CD14-positive monocyte (primary cell): Measurements from ENCODE around the gene USP43. TPM values are rescaled to one million over a fixed set of nuclear protein-coding genes. Genes with fewer than 3 reads are reported as not detected.

Source experiments
- DNase-seq, 3 donors: peaks; one replicate each; pipeline ENCODE4 v3.0.0-alpha.2; 2011 to 2022
- H2AFZ ChIP-seq: 2 replicates; pipeline ENCODE4 v1.6.0; 2012; ENCODE audit warnings: mild to moderate bottlenecking, low read depth, low read length, inconsistent platforms; ENCODE audit not compliant: insufficient read depth, poor library complexity, severe bottlenecking
- H3K27ac ChIP-seq, 2 donors: 1 replicate in 1 of 2; 2 replicates in 1 of 2; pipeline ENCODE4 v1.5.1; 2012 to 2013; ENCODE audit warnings: low read length in 2 of 2, control low read depth in 1 of 2, inconsistent platforms in 1 of 2, low read depth in 1 of 2, mild to moderate bottlenecking in 1 of 2
- H3K27me3 ChIP-seq, 2 donors: one replicate each; pipeline versions ENCODE4 v1.6.0 to v1.6.1; 2011 to 2013; ENCODE audit warnings: low read length in 2 of 2; ENCODE audit not compliant: control insufficient read depth in 2 of 2, insufficient read depth in 2 of 2
- H3K36me3 ChIP-seq, 2 donors: replicated peaks in 1 of 2; 1 replicate in 1 of 2; 2 replicates in 1 of 2; pipeline versions ENCODE4 v1.5.1 to v1.6.1; 2012 to 2013; ENCODE audit warnings: low read length in 2 of 2, control low read depth in 1 of 2, inconsistent platforms in 1 of 2, mild to moderate bottlenecking in 1 of 2; ENCODE audit not compliant: insufficient read depth in 2 of 2, control insufficient read depth in 1 of 2
- H3K4me1 ChIP-seq, 2 donors: 1 replicate in 1 of 2; 2 replicates in 1 of 2; pipeline versions ENCODE4 v1.5.1 to v1.6.1; 2012 to 2013; ENCODE audit warnings: low read length in 2 of 2, control low read depth in 1 of 2, inconsistent platforms in 1 of 2, mild to moderate bottlenecking in 1 of 2, moderate library complexity in 1 of 2; ENCODE audit not compliant: insufficient read depth in 2 of 2, control insufficient read depth in 1 of 2
- H3K4me2 ChIP-seq: replicated peaks from 2 replicates; pipeline ENCODE3; 2012; ENCODE audit warnings: low read length, moderate library complexity, mild to moderate bottlenecking; ENCODE audit not compliant: poor library complexity, severe bottlenecking; ENCODE audit errors: extremely low read depth
- H3K4me3 ChIP-seq, 3 experiments: fragments of 200-600 bp in 1 of 3; sonication (generic) in 1 of 3; replicated peaks in 1 of 3; 1 replicate in 2 of 3; 2 replicates in 1 of 3; pipeline ENCODE4 v1.5.1; 2011 to 2013; ENCODE audit warnings: low read length in 3 of 3, mild to moderate bottlenecking in 3 of 3, control low read depth in 2 of 3, low read depth in 2 of 3, inconsistent platforms in 1 of 3, moderate library complexity in 1 of 3
- H3K79me2 ChIP-seq: 2 replicates; pipeline ENCODE4 v1.6.0; 2012; ENCODE audit warnings: mild to moderate bottlenecking, control low read depth, inconsistent platforms, low read length, moderate library complexity; ENCODE audit not compliant: insufficient read depth
- H3K9ac ChIP-seq: 2 replicates; pipeline ENCODE4 v1.6.0; 2017; ENCODE audit warnings: low read length, mild to moderate bottlenecking; ENCODE audit not compliant: insufficient read depth, poor library complexity, severe bottlenecking
- H3K9me3 ChIP-seq, 2 donors: replicated peaks in 1 of 2; 1 replicate in 1 of 2; 2 replicates in 1 of 2; pipeline versions ENCODE4 v1.5.1 to v1.6.1; 2012 to 2013; ENCODE audit warnings: low read length in 2 of 2, control low read depth in 1 of 2; ENCODE audit not compliant: control insufficient read depth in 1 of 2, insufficient read depth in 1 of 2
- H4K20me1 ChIP-seq: 2 replicates; pipeline ENCODE4 v1.6.0; 2012; ENCODE audit warnings: mild to moderate bottlenecking, low read length, control low read depth, moderate library complexity; ENCODE audit not compliant: insufficient read depth
- H3K27ac Mint-ChIP-seq, 7 donors: one replicate each; pipeline ENCODE4 v1.8.0; 2020; ENCODE audit warnings: mild to moderate bottlenecking in 7 of 7, mixed read lengths in 7 of 7, moderate library complexity in 6 of 7, inconsistent platforms in 2 of 7
- H3K27me3 Mint-ChIP-seq, 3 donors: one replicate each; pipeline ENCODE4 v1.8.0; 2021 to 2022; ENCODE audit warnings: low read depth in 3 of 3, mild to moderate bottlenecking in 3 of 3, mixed read lengths in 3 of 3, moderate library complexity in 3 of 3, inconsistent platforms in 1 of 3
- H3K36me3 Mint-ChIP-seq, 2 donors: one replicate each; pipeline ENCODE4 v1.8.0; 2020; ENCODE audit warnings: mixed read lengths in 2 of 2, inconsistent platforms in 1 of 2, mild to moderate bottlenecking in 1 of 2
- H3K4me1 Mint-ChIP-seq: one replicate; pipeline ENCODE4 v1.8.0; 2020; ENCODE audit warnings: mild to moderate bottlenecking, mixed read lengths
- H3K4me3 Mint-ChIP-seq, 2 donors: one replicate each; pipeline ENCODE4 v1.8.0; 2020; ENCODE audit warnings: mild to moderate bottlenecking in 2 of 2, mixed read lengths in 2 of 2, moderate library complexity in 1 of 2
- H3K9me3 Mint-ChIP-seq, 7 donors: one replicate each; pipeline ENCODE4 v1.8.0; 2020 to 2022; ENCODE audit warnings: mixed read lengths in 7 of 7, mild to moderate bottlenecking in 6 of 7, moderate library complexity in 6 of 7, inconsistent platforms in 2 of 7
- CTCF ChIP-seq: fragments of 200-600 bp; IDR thresholded peaks from one replicate; pipeline ENCODE4 v1.8.0; 2022; ENCODE audit warnings: antibody characterized with exemption, mild to moderate bottlenecking
- WGBS: methylation state at CpG from one replicate; pipeline ENCODE4 v1.1.5; 2013; ENCODE audit warnings: missing lambda C conversion rate; ENCODE audit not compliant: insufficient coverage; 5-methylcytosine and 5-hydroxymethylcytosine counted together
- intact Hi-C, 2 donors: fragments of 100-400 bp; cut with micrococcal nuclease; formaldehyde crosslinking; loops; one replicate each; pipeline versions ENCODE4 v1.15.0 to v1.15.1; 2023
- polyA plus RNA-seq, 3 donors: library from polyadenylated mRNA; depleted of rRNA in 1 of 3; unstranded in 2 of 3; stranded (reverse) in 1 of 3; fragments of 300-500 nt in 2 of 3; fragments of >200 nt in 1 of 3; fragmentation: Illumina TruSeq in 2 of 3; gene quantifications; 1 replicate in 2 of 3; 2 replicates in 1 of 3; pipeline ENCODE4 v1.2.3, GENCODE V29; 2012 to 2021

Gene USP43
- polyA plus RNA-seq, 3 donors, result 0.05 to 0.57 TPM; not detected in 1

- peaks cover 0 to 6% (median 0%) of the 10 kb centered on the region in 7 donors for H3K9me3 Mint-ChIP-seq
- H3K27ac Mint-ChIP-seq, result no peak overlapping the region
- H3K4me3 ChIP-seq, result no peak overlapping the region
- no peak overlapping the region for H3K4me2 ChIP-seq
- H3K27ac ChIP-seq, result no peak overlapping the region
- H3K4me3 Mint-ChIP-seq, result no peak overlapping the region
- no peak for TF ChIP-seq CTCF
- no peaks in the 10 kb centered on the region for H3K4me1 Mint-ChIP-seq
- no peaks in the 10 kb centered on the region for H4K20me1 ChIP-seq
- no peaks in the 10 kb centered on the region for H3K4me1 ChIP-seq
- 93% methylated on average over 21 of the region's 27 CpGs for WGBS
- no peaks in the 10 kb centered on the region for H3K27me3 ChIP-seq
- no peaks in the 10 kb centered on the region for H3K79me2 ChIP-seq
- no peaks in the 10 kb centered on the region for H3K36me3 ChIP-seq
- H3K27me3 Mint-ChIP-seq, result peaks cover 1 to 7% (median 2%) of the 10 kb centered on the region in 3 donors
- H3K36me3 Mint-ChIP-seq, result no peaks in the 10 kb centered on the region
- no peak for DNase-seq
- no peaks in the 10 kb centered on the region for H3K9me3 ChIP-seq
- no peak overlapping the region for H3K9ac ChIP-seq
- H2AFZ ChIP-seq, result no peak overlapping the region
- intact Hi-C loops, result no loop called here
These were observed 126.1 kb downstream of the USP43 start for GRCh38 chr17:9771465-9771864.

GRCh38 chr17:9772658-9773057, 127.3 kb downstream of the USP43 start:
- Histone ChIP-seq H3K27me3 (no peaks in the 10 kb centered on the region), H2AFZ (no peak overlapping the region), H3K4me2 (no peak overlapping the region), H3K79me2 (no peaks in the 10 kb centered on the region), H3K9ac (no peak overlapping the region), H3K27ac (no peak overlapping the region), H3K4me3 (no peak overlapping the region), H4K20me1 (no peaks in the 10 kb centered on the region), H3K4me1 (no peaks in the 10 kb centered on the region), H3K36me3 (no peaks in the 10 kb centered on the region), H3K9me3 (no peaks in the 10 kb centered on the region)
- 90% methylated on average over 18 of the region's 19 CpGs for WGBS
- no peak overlapping the region for H3K27ac Mint-ChIP-seq
- no peak for TF ChIP-seq CTCF
- H3K27me3 Mint-ChIP-seq, result peaks cover 1 to 6% (median 2%) of the 10 kb centered on the region in 3 donors
- H3K4me1 Mint-ChIP-seq, result no peaks in the 10 kb centered on the region
- peaks cover 0 to 6% (median 0%) of the 10 kb centered on the region in 7 donors for H3K9me3 Mint-ChIP-seq
- H3K4me3 Mint-ChIP-seq, result no peak overlapping the region
- DNase-seq, result no peak
- intact Hi-C loops, result no loop called here
- H3K36me3 Mint-ChIP-seq, result no peaks in the 10 kb centered on the region
